HepG2 (cell line): ENCODE data around the gene S100P. TPM values are rescaled to one million over a fixed set of nuclear protein-coding genes. Genes with fewer than 3 reads are reported as not detected.

Experiments
- ATRX ChIP-seq: sonication (generic); formaldehyde crosslinking; IDR thresholded peaks from 2 replicates; pipeline ENCODE4 v1.4.0; 2020; ENCODE audit warnings: missing genetic modification reagents, borderline replicate concordance
- CAMTA2 ChIP-seq: sonication (generic); formaldehyde crosslinking; IDR thresholded peaks from 2 replicates; pipeline ENCODE4 v1.4.0; 2020; ENCODE audit warnings: mild to moderate bottlenecking, missing genetic modification reagents, borderline replicate concordance
- ETV5 ChIP-seq: IDR thresholded peaks from 2 replicates; pipeline ENCODE4 v1.6.1; 2018; ENCODE audit warnings: missing biosample characterization, missing genetic modification reagents, inconsistent platforms, borderline replicate concordance
- ETV6 ChIP-seq: sonication (generic); formaldehyde crosslinking; conservative IDR thresholded peaks from 2 replicates; pipeline ENCODE4 v1.4.0; 2020; ENCODE audit warnings: missing genetic modification reagents
- GMEB1 ChIP-seq: sonication (generic); formaldehyde crosslinking; IDR thresholded peaks from 2 replicates; pipeline ENCODE4 v1.5.1; 2020; ENCODE audit warnings: missing genetic modification reagents, mild to moderate bottlenecking, borderline replicate concordance
- HINFP ChIP-seq: sonication (generic); formaldehyde crosslinking; IDR thresholded peaks from 2 replicates; pipeline ENCODE4 v1.4.0; 2020; ENCODE audit warnings: low read depth, mild to moderate bottlenecking, missing genetic modification reagents
- HOXA9 ChIP-seq: sonication (generic); formaldehyde crosslinking; IDR thresholded peaks from 2 replicates; pipeline ENCODE4 v1.8.1; 2022; ENCODE audit warnings: missing genetic modification reagents, mild to moderate bottlenecking, moderate library complexity, borderline replicate concordance
- IRF1 ChIP-seq: sonication (generic); formaldehyde crosslinking; IDR thresholded peaks from 2 replicates; pipeline ENCODE4 v1.4.0; 2020; ENCODE audit warnings: low read depth, mild to moderate bottlenecking, missing genetic modification reagents
- ISX ChIP-seq: sonication (generic); formaldehyde crosslinking; conservative IDR thresholded peaks from 2 replicates; pipeline ENCODE4 v1.5.0; 2020; ENCODE audit warnings: missing genetic modification reagents
- MTF2 ChIP-seq: sonication (generic); formaldehyde crosslinking; IDR thresholded peaks from 2 replicates; pipeline ENCODE4 v1.5.0; 2020; ENCODE audit warnings: missing genetic modification reagents, borderline replicate concordance
- MXI1 ChIP-seq: IDR thresholded peaks from 3 replicates; pipeline ENCODE4 v1.6.1; 2012; ENCODE audit warnings: low read depth, low read length, inconsistent platforms, borderline replicate concordance
- NCOA1 ChIP-seq: sonication (generic); formaldehyde crosslinking; IDR thresholded peaks from 2 replicates; pipeline ENCODE4 v1.9.0; 2021; ENCODE audit warnings: missing genetic modification reagents
- NFYC ChIP-seq: IDR thresholded peaks from 2 replicates; pipeline ENCODE4 v1.6.1; 2016; ENCODE audit warnings: missing genetic modification reagents, missing compliant biosample characterization
- RXRB ChIP-seq: IDR thresholded peaks from 2 replicates; pipeline ENCODE4 v1.6.1; 2016; ENCODE audit warnings: borderline replicate concordance, missing genetic modification reagents, missing compliant biosample characterization
- SALL2 ChIP-seq: sonication (generic); formaldehyde crosslinking; IDR thresholded peaks from 2 replicates; pipeline ENCODE4 v1.8.1; 2023; ENCODE audit warnings: mild to moderate bottlenecking, missing genetic modification reagents, inconsistent platforms
- TEAD2 ChIP-seq: sonication (generic); formaldehyde crosslinking; IDR thresholded peaks from 2 replicates; pipeline ENCODE4 v1.9.0; 2021; ENCODE audit warnings: missing genetic modification reagents
- ZNF224 ChIP-seq: sonication (generic); formaldehyde crosslinking; IDR thresholded peaks from 2 replicates; pipeline ENCODE4 v1.5.0; 2020; ENCODE audit warnings: mild to moderate bottlenecking, missing genetic modification reagents
- ZNF253 ChIP-seq: sonication (generic); formaldehyde crosslinking; IDR thresholded peaks from 2 replicates; pipeline ENCODE4 v1.8.0; 2022; ENCODE audit warnings: mild to moderate bottlenecking, missing genetic modification reagents, borderline replicate concordance
- ZNF557 ChIP-seq: sonication (generic); formaldehyde crosslinking; IDR thresholded peaks from 2 replicates; pipeline ENCODE4 v1.4.0; 2020; ENCODE audit warnings: missing genetic modification reagents
- ZNF670 ChIP-seq: sonication (generic); formaldehyde crosslinking; IDR thresholded peaks from 2 replicates; pipeline ENCODE4 v1.8.0; 2022; ENCODE audit warnings: mild to moderate bottlenecking, missing genetic modification reagents, borderline replicate concordance
- ZNF770 ChIP-seq: sonication (generic); formaldehyde crosslinking; IDR thresholded peaks from 2 replicates; pipeline ENCODE4 v1.5.0; 2020; ENCODE audit warnings: mild to moderate bottlenecking, missing genetic modification reagents
- polyA plus RNA-seq, 8 experiments: library from polyadenylated mRNA; depleted of rRNA in 3 of 8; stranded (reverse) in 7 of 8; unstranded in 1 of 8; fragments of >200 nt; fragmentation: Illumina TruSeq in 4 of 8; extraction: Trizol in 4 of 8; gene quantifications; 2 replicates each; pipeline versions ENCODE4 v1.2.1 to v1.2.3, GENCODE V29; 2011 to 2016; ENCODE audit warnings: low read depth in 4 of 8, missing spikeins in 1 of 8, mixed read lengths in 1 of 8; ENCODE audit not compliant: insufficient read depth in 1 of 8
- total RNA-seq, 5 experiments: library from RNA; depleted of rRNA; stranded (reverse); fragments of >200 nt; fragmentation: Illumina TruSeq; extraction: Trizol; gene quantifications; 2 replicates each; pipeline ENCODE4 v1.2.3, GENCODE V29; 2016; ENCODE audit warnings: low read depth in 1 of 5

S100P gene
- total and polyA plus RNA-seq, 2 of the 13 experiments (the other 11 are each of a cell fraction or from before 2014, with no cell fraction given): 278 to 1,649 TPM

GRCh38 chr4:6732441-6733357, 39.0 kb downstream of the S100P start (continued):
- TF ChIP-seq HINFP (CRISPR knock-in tag) (no peak), NCOA1 (CRISPR knock-in tag) (peak; percentile 8; the same call in 1 of the 2 replicates), ISX (CRISPR knock-in tag) (0 out of 2 replicates have a peak, but pooled peaks have one; percentile 60), CAMTA2 (CRISPR knock-in tag) (no peak), SALL2 (CRISPR knock-in tag) (0 out of 2 replicates have a peak, but pooled peaks have one; percentile 39), ETV6 (CRISPR knock-in tag) (0 out of 2 replicates have a peak, but pooled peaks have one; percentile 30), MTF2 (CRISPR knock-in tag) (no peak), HOXA9 (CRISPR knock-in tag) (no peak), TEAD2 (CRISPR knock-in tag) (no peak), IRF1 (CRISPR knock-in tag) (no peak), NFYC (0 out of 2 replicates have a peak, but pooled peaks have one; percentile 9), ZNF253 (no peak), ZNF224 (CRISPR knock-in tag) (0 out of 2 replicates have a peak, but pooled peaks have one; percentile 2), ETV5 (CRISPR knock-in tag) (peak; percentile 39), MXI1 (peak; percentile 57; the same call in 1 of the 3 replicates), ZNF557 (no peak), GMEB1 (CRISPR knock-in tag) (no peak), ATRX (no peak), ZNF770 (CRISPR knock-in tag) (no peak), ZNF670 (CRISPR knock-in tag) (no peak), RXRB (CRISPR knock-in tag) (peak; percentile 55)
